K562 (cell line): Measurements from ENCODE around the gene HHATL. TPM values are rescaled to one million over a fixed set of nuclear protein-coding genes. Genes with fewer than 3 reads are reported as not detected.

Source experiments
- TCF7L2 ChIP-seq: fragments of 150-350 bp; IDR thresholded peaks from 2 replicates; pipeline ENCODE4 v1.6.1; 2016; ENCODE audit warnings: low read depth, mild to moderate bottlenecking, low read length, moderate library complexity
- ZBED1 ChIP-seq: IDR thresholded peaks from 2 replicates; pipeline ENCODE4 v1.6.1; 2014
- polyA plus RNA-seq, 8 experiments: library from polyadenylated mRNA; depleted of rRNA in 4 of 8; stranded (reverse) in 5 of 8; unstranded in 3 of 8; fragments of >200 nt; fragmentation: Nextera tagmentation in 2 of 8; fragmentation: Illumina TruSeq in 1 of 8; extraction: Ambion mirVana in 2 of 8; extraction: Trizol in 1 of 8; gene quantifications; 2 replicates each; pipeline versions ENCODE4 v1.2.1 to v1.2.3, GENCODE V29; 2011 to 2014; ENCODE audit warnings: inconsistent platforms in 1 of 8, missing spikeins in 1 of 8
- total RNA-seq, 7 experiments: library from RNA; depleted of rRNA in 6 of 7; stranded (reverse); fragments of >200 nt in 6 of 7; fragmentation: Illumina TruSeq in 2 of 7; extraction: Trizol in 2 of 7; gene quantifications; 2 replicates each; pipeline versions ENCODE4 v1.2.1 to v1.2.3, GENCODE V29; 2011 to 2021; ENCODE audit warnings: low replicate concordance in 1 of 7
- TF ChIP-seq, protein P1 (sequence below), 2 experiments: fragments of 450-650 bp; IDR thresholded peaks; 2 replicates each; pipeline ENCODE4 v1.6.1; 2016; ENCODE audit warnings: mild to moderate bottlenecking in 2 of 2, borderline replicate concordance in 1 of 2, low read depth in 1 of 2, moderate library complexity in 1 of 2
- TF ChIP-seq, protein P2 (sequence below): fragments of 250-450 bp; sonication (Bioruptor Pico); IDR thresholded peaks from 2 replicates; pipeline ENCODE4 v1.9.0; 2021; ENCODE audit warnings: mild to moderate bottlenecking, inconsistent platforms
- TF ChIP-seq, protein P3 (sequence below), 2 experiments: fragments of 150-350 bp in 1 of 2; IDR thresholded peaks; 2 replicates each; pipeline ENCODE4 v1.6.1; 2012 to 2016; ENCODE audit warnings: low read depth in 2 of 2, low read length in 2 of 2, mild to moderate bottlenecking in 1 of 2, moderate library complexity in 1 of 2

The HHATL gene
- total and polyA plus RNA-seq, 9 of the 15 experiments (the other 6 are each of a cell fraction or from before 2014, with no cell fraction given): not detected

DNA sequence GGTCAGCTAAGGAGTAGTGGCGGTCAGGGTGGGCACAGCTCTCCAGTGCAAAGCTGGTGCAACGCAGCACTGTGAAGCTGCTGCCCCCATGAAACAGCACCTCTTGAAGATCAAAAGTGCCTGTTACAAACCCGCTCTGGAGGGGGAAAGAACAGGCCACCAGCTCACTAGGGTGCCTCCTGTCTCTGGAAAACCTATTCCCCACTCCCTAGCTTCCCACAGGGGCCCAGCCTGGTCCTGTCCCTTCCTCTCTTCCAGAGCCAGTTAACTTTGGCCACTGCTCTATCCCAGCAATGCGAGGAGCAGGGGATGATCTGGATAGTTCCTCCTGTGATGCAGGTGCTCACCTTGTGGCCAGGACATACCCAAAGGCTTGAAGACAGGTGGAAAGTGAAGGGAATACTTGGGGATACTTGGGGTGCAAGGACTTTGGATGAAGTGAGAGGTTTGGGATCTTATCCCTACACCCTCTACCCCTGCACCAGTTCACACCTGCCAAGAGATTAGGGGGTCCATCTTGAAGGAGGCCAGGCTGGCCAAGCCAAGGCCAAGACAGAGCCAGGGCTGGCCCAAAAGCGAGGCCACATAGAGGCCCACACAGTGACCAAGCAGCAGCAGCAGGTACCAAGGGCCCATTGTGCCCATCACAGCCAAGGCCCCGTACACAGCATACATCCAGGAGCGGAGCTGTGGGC, 4.2 kb downstream of the HHATL start (continued):
- TF ChIP-seq, protein P1, sequence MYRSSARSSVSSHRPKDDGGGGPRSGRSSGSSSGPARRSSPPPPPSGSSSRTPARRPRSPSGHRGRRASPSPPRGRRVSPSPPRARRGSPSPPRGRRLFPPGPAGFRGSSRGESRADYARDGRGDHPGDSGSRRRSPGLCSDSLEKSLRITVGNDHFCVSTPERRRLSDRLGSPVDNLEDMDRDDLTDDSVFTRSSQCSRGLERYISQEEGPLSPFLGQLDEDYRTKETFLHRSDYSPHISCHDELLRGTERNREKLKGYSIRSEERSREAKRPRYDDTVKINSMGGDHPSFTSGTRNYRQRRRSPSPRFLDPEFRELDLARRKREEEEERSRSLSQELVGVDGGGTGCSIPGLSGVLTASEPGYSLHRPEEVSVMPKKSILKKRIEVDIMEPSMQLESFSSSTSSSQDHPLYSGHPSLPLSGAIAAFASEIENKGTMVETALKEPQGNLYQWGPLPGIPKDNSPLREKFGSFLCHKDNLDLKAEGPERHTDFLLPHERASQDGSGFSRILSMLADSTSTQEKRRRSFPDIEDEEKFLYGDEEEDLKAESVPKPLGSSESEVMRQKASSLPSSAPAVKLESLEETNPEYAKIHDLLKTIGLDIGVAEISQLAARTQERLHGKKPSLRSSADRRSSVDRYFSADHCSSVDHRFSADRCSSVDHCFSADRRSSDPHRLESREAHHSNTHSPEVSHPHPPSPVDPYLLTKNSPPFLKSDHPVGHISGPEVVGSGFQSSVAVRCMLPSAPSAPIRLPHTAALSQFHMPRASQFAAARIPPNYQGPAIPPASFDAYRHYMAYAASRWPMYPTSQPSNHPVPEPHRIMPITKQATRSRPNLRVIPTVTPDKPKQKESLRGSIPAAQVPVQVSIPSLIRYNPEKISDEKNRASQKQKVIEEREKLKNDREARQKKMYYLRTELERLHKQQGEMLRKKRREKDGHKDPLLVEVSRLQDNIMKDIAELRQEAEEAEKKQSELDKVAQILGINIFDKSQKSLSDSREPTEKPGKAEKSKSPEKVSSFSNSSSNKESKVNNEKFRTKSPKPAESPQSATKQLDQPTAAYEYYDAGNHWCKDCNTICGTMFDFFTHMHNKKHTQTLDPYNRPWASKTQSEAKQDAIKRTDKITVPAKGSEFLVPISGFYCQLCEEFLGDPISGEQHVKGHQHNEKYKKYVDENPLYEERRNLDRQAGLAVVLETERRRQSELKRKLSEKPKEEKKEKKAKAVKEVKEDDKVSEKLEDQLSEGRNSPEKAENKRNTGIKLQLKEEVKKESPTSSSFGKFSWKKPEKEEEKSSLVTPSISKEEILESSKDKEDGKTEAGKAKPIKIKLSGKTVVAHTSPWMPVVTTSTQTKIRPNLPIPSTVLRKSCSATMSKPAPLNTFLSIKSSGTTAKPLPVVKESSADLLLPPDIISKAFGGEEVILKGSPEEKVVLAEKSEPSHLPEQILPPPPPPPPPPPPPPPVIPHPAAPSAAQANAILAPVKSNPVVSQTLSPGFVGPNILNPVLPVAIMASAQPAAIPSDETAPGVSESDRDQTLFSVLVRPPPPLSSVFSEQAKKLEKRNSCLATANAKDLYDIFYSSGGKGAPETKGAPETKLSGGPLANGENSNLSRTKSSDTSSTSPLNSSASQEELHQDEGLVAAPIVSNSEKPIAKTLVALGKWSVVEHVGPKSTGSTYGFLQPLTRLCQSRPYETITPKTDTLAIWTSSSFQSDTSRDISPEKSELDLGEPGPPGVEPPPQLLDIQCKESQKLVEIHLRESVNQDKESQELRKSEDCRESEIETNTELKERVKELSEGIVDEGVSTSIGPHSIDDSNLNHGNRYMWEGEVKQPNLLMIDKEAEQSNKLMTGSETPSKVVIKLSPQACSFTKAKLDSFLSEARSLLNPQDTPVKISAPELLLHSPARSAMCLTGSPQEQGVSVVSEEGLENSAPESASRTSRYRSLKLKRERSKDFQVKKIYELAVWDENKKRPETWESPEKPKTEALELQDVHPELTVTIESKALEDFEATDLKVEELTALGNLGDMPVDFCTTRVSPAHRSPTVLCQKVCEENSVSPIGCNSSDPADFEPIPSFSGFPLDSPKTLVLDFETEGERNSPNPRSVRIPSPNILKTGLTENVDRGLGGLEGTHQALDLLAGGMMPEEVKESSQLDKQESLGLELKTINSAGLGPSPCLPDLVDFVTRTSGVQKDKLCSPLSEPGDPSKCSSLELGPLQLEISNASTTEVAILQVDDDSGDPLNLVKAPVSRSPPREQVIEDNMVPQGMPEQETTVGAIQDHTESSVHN (IDR thresholded peaks at IDR 0.05; ENCODE audit: borderline replicate concordance in 1 of 2, low read depth in 1 of 2): no peak
- TF ChIP-seq ZBED1 (no peak), TCF7L2 (no peak)
- TF ChIP-seq, protein P2, sequence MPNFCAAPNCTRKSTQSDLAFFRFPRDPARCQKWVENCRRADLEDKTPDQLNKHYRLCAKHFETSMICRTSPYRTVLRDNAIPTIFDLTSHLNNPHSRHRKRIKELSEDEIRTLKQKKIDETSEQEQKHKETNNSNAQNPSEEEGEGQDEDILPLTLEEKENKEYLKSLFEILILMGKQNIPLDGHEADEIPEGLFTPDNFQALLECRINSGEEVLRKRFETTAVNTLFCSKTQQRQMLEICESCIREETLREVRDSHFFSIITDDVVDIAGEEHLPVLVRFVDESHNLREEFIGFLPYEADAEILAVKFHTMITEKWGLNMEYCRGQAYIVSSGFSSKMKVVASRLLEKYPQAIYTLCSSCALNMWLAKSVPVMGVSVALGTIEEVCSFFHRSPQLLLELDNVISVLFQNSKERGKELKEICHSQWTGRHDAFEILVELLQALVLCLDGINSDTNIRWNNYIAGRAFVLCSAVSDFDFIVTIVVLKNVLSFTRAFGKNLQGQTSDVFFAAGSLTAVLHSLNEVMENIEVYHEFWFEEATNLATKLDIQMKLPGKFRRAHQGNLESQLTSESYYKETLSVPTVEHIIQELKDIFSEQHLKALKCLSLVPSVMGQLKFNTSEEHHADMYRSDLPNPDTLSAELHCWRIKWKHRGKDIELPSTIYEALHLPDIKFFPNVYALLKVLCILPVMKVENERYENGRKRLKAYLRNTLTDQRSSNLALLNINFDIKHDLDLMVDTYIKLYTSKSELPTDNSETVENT: no peak
- TF ChIP-seq, protein P3, sequence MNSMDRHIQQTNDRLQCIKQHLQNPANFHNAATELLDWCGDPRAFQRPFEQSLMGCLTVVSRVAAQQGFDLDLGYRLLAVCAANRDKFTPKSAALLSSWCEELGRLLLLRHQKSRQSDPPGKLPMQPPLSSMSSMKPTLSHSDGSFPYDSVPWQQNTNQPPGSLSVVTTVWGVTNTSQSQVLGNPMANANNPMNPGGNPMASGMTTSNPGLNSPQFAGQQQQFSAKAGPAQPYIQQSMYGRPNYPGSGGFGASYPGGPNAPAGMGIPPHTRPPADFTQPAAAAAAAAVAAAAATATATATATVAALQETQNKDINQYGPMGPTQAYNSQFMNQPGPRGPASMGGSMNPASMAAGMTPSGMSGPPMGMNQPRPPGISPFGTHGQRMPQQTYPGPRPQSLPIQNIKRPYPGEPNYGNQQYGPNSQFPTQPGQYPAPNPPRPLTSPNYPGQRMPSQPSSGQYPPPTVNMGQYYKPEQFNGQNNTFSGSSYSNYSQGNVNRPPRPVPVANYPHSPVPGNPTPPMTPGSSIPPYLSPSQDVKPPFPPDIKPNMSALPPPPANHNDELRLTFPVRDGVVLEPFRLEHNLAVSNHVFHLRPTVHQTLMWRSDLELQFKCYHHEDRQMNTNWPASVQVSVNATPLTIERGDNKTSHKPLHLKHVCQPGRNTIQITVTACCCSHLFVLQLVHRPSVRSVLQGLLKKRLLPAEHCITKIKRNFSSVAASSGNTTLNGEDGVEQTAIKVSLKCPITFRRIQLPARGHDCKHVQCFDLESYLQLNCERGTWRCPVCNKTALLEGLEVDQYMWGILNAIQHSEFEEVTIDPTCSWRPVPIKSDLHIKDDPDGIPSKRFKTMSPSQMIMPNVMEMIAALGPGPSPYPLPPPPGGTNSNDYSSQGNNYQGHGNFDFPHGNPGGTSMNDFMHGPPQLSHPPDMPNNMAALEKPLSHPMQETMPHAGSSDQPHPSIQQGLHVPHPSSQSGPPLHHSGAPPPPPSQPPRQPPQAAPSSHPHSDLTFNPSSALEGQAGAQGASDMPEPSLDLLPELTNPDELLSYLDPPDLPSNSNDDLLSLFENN (IDR thresholded peaks at IDR 0.05; ENCODE audit: low read depth in 2 of 2, low read length in 2 of 2): no peak
